GM06990 (cell line): ENCODE measurements around the gene BCL2L15.

Experiments
- DNase-seq: peaks from one replicate; pipeline ENCODE4 v3.0.0-alpha.2; 2011; ENCODE audit not compliant: insufficient read length; ENCODE audit errors: extremely low read depth
- H3K27me3 ChIP-seq: replicated peaks from 2 replicates; pipeline ENCODE4 v1.6.0; 2011; ENCODE audit warnings: low read length; ENCODE audit not compliant: control insufficient read depth, insufficient read depth
- H3K36me3 ChIP-seq: 2 replicates; pipeline ENCODE4 v1.5.1; 2011; ENCODE audit warnings: low read length; ENCODE audit not compliant: control insufficient read depth, insufficient read depth
- H3K4me3 ChIP-seq: replicated peaks from 2 replicates; pipeline ENCODE4 v1.5.1; 2011; ENCODE audit warnings: low read depth, mild to moderate bottlenecking, control low read depth, low read length
- CTCF ChIP-seq: IDR thresholded peaks from 2 replicates; pipeline ENCODE4 v1.5.1; 2011; ENCODE audit warnings: low read length, control low read depth, mild to moderate bottlenecking, inconsistent platforms; ENCODE audit not compliant: insufficient read depth, poor library complexity, severe bottlenecking

The BCL2L15 gene

GRCh38 chr1:113887402-113888175 lies at the start of gene BCL2L15:
BCL2L15 (minus strand) TSS chr1:113887581; CDS start chr1:113887375, 206 bp downstream.
- H3K4me3 ChIP-seq = no peak within 1 kb of the TSS
- no peak for DNase-seq
- H3K27me3 ChIP-seq = no peaks in the 10 kb centered on the region
- no peaks in the 10 kb centered on the region for H3K36me3 ChIP-seq
- TF ChIP-seq CTCF = no peak

GRCh38 chr1:113937146-113937545 lies 49.8 kb upstream of the BCL2L15 start:
- Histone ChIP-seq H3K27me3 (no peaks in the 10 kb centered on the region), H3K36me3 (peaks cover 4% of the 10 kb centered on the region), H3K4me3 (no peak overlapping the region)
- no peak for DNase-seq
- no peak for TF ChIP-seq CTCF

GRCh38 chr1:113935970-113936369 lies 48.6 kb upstream of the BCL2L15 start:
- no peak for TF ChIP-seq CTCF
- DNase-seq = no peak
- no peaks in the 10 kb centered on the region for H3K27me3 ChIP-seq
- H3K36me3 ChIP-seq = peaks cover 4% of the 10 kb centered on the region
- no peak overlapping the region for H3K4me3 ChIP-seq

- Histone ChIP-seq H3K27me3 (no peaks in the 10 kb centered on the region), H3K36me3 (no peaks in the 10 kb centered on the region), H3K4me3 (no peak overlapping the region)
- no peak for TF ChIP-seq CTCF
- DNase-seq = no peak
These were observed 47.8 kb upstream of the BCL2L15 start for GRCh38 chr1:113935176-113935575.

- H3K4me3 ChIP-seq = no peak overlapping the region
- H3K36me3 ChIP-seq = no peaks in the 10 kb centered on the region
- no peak for TF ChIP-seq CTCF
These were observed 47.2 kb upstream of the BCL2L15 start for GRCh38 chr1:113934511-113935055.

More at GRCh38 chr1:113934511-113935055, 47.2 kb upstream of the BCL2L15 start:
- DNase-seq = no peak
- H3K27me3 ChIP-seq = no peaks in the 10 kb centered on the region
